Mucosa of rectum (tissue), 2 donors: Measurements from ENCODE around the gene PNMA8A.

Experiments used
- H3K27ac ChIP-seq, 2 donors: one replicate each; pipeline ENCODE4 v1.7.0; 2013; ENCODE audit warnings: inconsistent platforms in 2 of 2, low read depth in 2 of 2, low read length in 2 of 2
- H3K27me3 ChIP-seq, 2 donors: one replicate each; pipeline ENCODE4 v1.7.0; 2013; ENCODE audit warnings: low read length in 2 of 2; ENCODE audit not compliant: control insufficient read depth in 2 of 2, insufficient read depth in 2 of 2
- H3K36me3 ChIP-seq, 2 donors: one replicate each; pipeline ENCODE4 v1.7.0; 2013; ENCODE audit warnings: low read length in 2 of 2; ENCODE audit not compliant: control insufficient read depth in 2 of 2, insufficient read depth in 2 of 2
- H3K4me1 ChIP-seq, 2 donors: one replicate each; pipeline ENCODE4 v1.7.0; 2013; ENCODE audit warnings: low read length in 2 of 2, mild to moderate bottlenecking in 1 of 2; ENCODE audit not compliant: control insufficient read depth in 2 of 2, insufficient read depth in 2 of 2
- H3K4me3 ChIP-seq, 2 donors: one replicate each; pipeline ENCODE4 v1.7.0; 2013; ENCODE audit warnings: low read length in 2 of 2
- H3K9ac ChIP-seq, 2 donors: one replicate each; pipeline ENCODE4 v1.7.0; 2013; ENCODE audit warnings: low read length in 2 of 2, low read depth in 1 of 2, mild to moderate bottlenecking in 1 of 2
- H3K9me3 ChIP-seq, 2 donors: one replicate each; pipeline ENCODE4 v1.7.0; 2013; ENCODE audit warnings: low read length in 2 of 2; ENCODE audit not compliant: control insufficient read depth in 2 of 2
- donor health status: healthy.
- donor health status: Normal muscosa, but diverticular disease.

The PNMA8A gene

DNA sequence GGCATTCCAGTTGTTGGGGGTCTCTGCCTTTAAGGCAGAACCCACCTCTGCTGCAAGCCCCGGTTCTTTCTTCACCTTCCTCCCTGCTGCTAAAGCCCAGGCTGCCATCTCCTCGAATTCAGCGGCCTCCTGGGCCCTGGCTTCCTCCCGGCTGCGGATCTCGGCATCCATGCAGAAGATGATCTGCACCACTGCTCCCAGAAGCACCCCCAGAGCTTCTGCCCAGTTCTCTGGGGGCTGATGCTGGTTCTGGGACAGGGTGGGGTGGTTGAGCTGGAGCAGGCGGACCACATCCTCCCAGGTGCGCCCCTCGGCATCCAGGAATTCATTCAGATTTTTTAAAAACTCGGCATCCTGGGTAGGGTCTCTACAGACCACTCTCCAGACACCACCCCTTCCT, 987 bp downstream of the PNMA8A start:
- Histone ChIP-seq H3K4me1 (peaks cover 0 to 5% of the 10 kb centered on the region in 2 donors), H3K4me3 (no peak overlapping the region), H3K27me3 (peaks cover 7 to 15% of the 10 kb centered on the region in 2 donors), H3K36me3 (no peaks in the 10 kb centered on the region), H3K27ac (no peak overlapping the region), H3K9me3 (no peaks in the 10 kb centered on the region), H3K9ac (no peak overlapping the region)

DNA sequence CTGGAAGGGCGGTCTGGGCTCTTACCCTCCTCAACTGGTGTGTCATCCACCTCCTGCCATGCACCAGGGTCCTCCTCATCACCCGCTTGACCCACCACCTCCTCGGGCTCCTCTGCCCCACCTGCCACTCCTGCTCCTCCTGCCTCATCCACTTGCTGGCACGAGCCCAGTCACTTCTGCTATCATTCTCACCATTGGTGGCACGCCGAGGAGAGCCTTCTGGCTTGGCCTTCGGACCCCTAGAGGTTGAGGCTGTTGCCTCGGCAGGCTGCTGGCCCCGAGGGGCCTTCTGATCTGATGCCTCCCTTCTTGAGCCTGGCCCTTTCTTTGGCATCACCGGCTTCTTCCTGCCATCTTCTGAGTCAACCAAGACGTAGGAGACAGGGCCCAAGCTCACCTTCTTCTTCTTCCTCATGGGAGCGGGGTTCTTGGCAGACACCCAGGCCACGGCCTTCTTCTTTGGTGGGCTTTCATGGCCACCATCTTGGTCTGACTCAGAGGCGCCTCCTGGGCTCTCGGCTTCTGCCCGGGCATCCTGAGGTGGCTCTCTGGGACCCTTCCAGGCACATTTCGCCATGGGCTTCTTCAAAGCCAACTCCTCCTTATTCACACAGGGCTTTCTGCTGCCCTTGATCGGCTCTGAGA, 1.7 kb downstream of the PNMA8A start:
- Histone ChIP-seq H3K9ac (no peak overlapping the region), H3K9me3 (no peaks in the 10 kb centered on the region), H3K4me1 (peaks cover 0 to 5% of the 10 kb centered on the region in 2 donors), H3K27ac (no peak overlapping the region), H3K36me3 (no peaks in the 10 kb centered on the region), H3K4me3 (no peak overlapping the region), H3K27me3 (peaks cover 7 to 15% of the 10 kb centered on the region in 2 donors)

DNA sequence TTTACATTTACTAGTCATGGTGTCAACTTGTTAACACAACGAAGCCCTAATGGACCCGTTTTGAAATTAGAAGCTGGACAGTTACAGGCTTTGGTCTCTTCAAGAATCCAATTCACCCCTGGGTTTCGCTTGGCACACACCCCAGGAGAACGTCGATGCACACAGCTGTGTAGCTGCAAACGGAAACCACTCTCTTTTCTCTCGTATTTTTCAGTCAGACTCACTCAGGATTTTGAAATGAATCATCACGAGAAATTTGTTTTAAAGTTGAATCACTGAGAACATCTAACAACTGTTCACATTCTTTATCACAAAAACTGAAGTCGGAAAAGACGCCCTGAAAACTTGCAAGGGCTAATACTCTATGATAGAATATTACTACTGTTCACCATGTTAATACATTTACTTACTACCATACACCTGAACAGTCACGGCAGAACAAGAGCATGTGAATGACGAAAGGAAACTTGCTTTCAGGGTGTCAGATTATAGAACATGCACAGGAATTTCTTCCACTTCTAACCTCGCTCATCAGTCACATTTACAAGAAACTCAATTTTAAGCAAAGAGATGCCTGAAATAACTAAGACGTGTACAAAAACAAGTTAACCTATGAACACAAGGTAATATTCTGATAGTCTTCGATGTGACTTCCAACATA, 4.7 kb downstream of the PNMA8A start:
- peaks cover 5% of the 10 kb centered on the region in 2 donors for H3K27me3 ChIP-seq
- no peaks in the 10 kb centered on the region for H3K36me3 ChIP-seq
- no peak overlapping the region for H3K9ac ChIP-seq
- peaks cover 0 to 4% of the 10 kb centered on the region in 2 donors for H3K4me1 ChIP-seq
- H3K27ac ChIP-seq: no peak overlapping the region
- H3K9me3 ChIP-seq: no peaks in the 10 kb centered on the region
- no peak overlapping the region for H3K4me3 ChIP-seq

DNA sequence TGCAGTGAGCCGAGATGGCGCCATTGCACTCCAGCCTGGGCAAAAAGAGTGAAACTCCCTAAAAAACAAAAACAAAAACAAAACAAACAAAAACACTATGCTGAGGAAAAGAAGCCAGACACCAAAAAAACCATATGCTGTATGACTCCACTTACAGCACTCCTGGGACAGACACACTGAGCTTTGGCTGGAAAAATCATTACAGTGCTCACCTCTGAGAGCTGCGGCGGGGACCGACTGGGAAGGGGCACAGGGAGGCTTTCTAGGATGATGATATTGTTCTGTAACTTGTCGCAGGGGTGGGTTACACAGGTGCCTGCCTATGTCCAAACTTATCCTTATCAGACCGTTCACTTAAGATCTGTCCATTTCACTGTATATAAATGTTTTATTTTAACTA, 7.8 kb downstream of the PNMA8A start:
- Histone ChIP-seq H3K4me3 (no peak overlapping the region), H3K9me3 (no peaks in the 10 kb centered on the region), H3K9ac (no peak overlapping the region), H3K27me3 (no peaks in the 10 kb centered on the region), H3K27ac (no peak overlapping the region), H3K4me1 (no peaks in the 10 kb centered on the region), H3K36me3 (no peaks in the 10 kb centered on the region)

DNA sequence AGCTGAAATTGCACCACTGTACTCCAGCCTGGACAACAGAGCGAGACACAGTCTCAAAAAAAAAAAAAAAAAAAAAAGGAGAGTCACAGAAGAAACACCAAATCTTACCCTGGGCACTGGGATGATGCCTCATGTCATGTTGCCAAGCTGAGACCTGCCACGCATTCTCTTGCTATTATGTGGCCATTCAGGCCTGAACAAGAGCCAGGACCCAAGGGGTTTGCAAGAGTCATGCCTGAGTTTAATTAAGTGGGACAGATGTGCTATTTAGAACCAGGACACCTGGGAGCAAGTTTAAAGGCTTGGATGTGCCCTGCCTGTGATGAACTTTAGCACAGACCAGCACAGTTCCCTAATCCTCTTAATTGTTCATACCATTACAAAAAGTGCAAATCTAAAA, 9.8 kb downstream of the PNMA8A start:
- no peaks in the 10 kb centered on the region for H3K27me3 ChIP-seq
- no peak overlapping the region for H3K27ac ChIP-seq
- H3K4me1 ChIP-seq: no peaks in the 10 kb centered on the region
- no peaks in the 10 kb centered on the region for H3K36me3 ChIP-seq
- no peaks in the 10 kb centered on the region for H3K9me3 ChIP-seq
- H3K4me3 ChIP-seq: no peak overlapping the region
- no peak overlapping the region for H3K9ac ChIP-seq

DNA sequence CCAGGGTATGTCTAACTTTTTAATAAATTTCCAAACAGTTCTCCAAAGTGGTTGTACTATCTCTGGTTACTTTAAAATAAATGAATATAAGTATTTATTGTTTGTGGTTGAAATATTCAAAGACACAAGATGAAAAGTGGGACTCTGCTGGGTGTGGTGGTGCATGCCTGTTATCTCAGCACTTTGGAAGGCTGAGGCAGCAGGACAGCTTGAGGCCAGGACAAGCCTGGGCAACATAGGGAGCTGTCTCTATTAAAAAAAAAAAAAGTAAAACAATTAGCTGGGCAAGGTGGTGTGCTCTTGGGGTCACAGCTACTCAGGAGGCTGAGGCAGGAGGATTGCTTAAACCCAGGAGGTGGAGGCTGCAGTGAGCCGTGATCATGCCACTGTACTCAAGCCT, 10.4 kb downstream of the PNMA8A start:
- H3K27me3 ChIP-seq: no peaks in the 10 kb centered on the region
- H3K36me3 ChIP-seq: no peaks in the 10 kb centered on the region
- H3K9ac ChIP-seq: no peak overlapping the region
- H3K9me3 ChIP-seq: no peaks in the 10 kb centered on the region
- H3K4me3 ChIP-seq: no peak overlapping the region
- H3K4me1 ChIP-seq: no peaks in the 10 kb centered on the region
- no peak overlapping the region for H3K27ac ChIP-seq

DNA sequence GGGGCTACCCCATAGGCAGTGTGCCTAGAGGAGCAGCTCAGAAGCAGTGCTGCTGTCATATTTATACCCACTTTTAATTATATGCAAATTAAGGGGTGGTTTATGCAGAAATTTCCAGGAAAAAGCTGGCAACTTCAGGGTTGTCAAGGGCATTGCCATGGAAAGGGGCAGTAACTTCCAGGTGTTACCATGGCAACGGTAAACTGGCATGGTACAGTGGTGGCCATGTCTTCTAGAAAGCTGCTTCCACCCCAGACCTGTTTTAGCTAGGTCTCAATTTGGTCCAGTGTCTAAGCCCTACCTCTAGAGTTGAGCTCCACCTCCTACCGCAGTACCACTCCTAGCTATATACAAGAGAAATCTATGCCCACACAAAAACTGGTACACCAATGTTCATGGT, 11.3 kb downstream of the PNMA8A start:
- no peak overlapping the region for H3K4me3 ChIP-seq
- no peaks in the 10 kb centered on the region for H3K4me1 ChIP-seq
- no peak overlapping the region for H3K27ac ChIP-seq
- no peaks in the 10 kb centered on the region for H3K9me3 ChIP-seq
- H3K9ac ChIP-seq: no peak overlapping the region
- no peaks in the 10 kb centered on the region for H3K27me3 ChIP-seq
- no peaks in the 10 kb centered on the region for H3K36me3 ChIP-seq

DNA sequence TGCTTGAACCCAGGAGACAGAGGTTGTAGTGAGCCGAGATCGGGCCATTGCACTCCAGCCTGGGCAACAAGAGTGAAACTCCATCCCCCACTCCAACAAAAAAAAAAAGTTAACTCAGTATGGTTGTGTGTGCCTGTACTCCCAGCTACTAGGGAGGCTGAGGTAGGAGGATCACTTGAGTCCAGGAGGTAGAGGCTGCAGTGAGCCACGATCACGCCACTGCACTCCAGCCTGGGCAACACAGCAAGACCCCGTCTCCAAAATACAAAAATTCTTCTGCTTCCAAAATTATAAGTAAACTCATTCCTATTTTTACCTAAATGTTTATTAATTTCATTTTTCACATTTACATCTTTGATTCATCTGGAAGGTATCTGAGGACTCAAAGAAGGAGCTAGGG, 14.4 kb downstream of the PNMA8A start:
- peaks cover 0 to 3% of the 10 kb centered on the region in 2 donors for H3K27me3 ChIP-seq
- no peak overlapping the region for H3K4me3 ChIP-seq
- no peaks in the 10 kb centered on the region for H3K36me3 ChIP-seq
- H3K9me3 ChIP-seq: no peaks in the 10 kb centered on the region
- H3K4me1 ChIP-seq: no peaks in the 10 kb centered on the region
- H3K27ac ChIP-seq: no peak overlapping the region
- no peak overlapping the region for H3K9ac ChIP-seq

DNA sequence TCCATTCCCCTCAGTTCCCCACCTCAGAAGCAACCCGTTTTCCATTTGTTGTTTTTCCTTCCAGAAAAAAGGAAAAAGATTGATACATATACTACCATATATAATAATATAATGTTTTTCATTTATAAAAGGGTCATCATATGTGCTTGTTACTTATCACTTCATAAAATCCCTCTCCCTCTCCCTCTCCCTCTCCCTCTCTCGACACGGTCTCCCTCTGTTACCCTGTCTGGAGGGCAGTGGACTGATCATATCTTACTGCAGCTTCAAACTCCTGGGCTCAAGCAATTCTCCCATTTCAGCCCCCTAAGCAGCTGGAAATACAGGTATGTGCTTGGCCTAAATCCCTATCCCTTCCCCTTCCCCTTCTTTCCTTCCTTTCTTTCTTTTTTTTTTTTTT, 17.1 kb downstream of the PNMA8A start:
- no peak overlapping the region for H3K9ac ChIP-seq
- H3K27me3 ChIP-seq: peaks cover 0 to 9% of the 10 kb centered on the region in 2 donors
- no peak overlapping the region for H3K27ac ChIP-seq

DNA sequence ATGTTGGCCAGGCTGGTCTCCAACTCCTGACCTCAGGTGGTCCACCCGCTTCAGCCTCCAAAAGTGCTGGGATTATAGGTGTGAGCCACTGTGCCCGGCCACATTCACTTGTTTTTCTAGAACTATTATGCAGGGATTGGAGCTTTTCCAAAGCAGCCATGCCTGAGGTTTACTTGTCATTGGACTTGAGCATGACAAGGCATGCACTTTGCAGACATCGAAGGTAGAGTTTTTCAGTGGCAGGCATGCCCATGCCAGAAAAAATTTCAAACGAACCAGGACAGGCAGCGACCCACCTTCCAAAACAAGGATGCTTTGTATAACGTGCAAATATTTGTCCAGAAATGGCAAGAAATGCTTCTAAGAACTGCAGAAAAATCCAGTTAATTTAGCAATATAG, 17.7 kb downstream of the PNMA8A start:
- Histone ChIP-seq H3K9ac (no peak overlapping the region), H3K9me3 (no peaks in the 10 kb centered on the region), H3K27me3 (peaks cover 0 to 9% of the 10 kb centered on the region in 2 donors), H3K4me1 (no peaks in the 10 kb centered on the region), H3K4me3 (no peak overlapping the region), H3K27ac (no peak overlapping the region), H3K36me3 (no peaks in the 10 kb centered on the region)

More for the DNA sequence above, 17.1 kb downstream of the PNMA8A start:
- H3K36me3 ChIP-seq: no peaks in the 10 kb centered on the region
- H3K4me3 ChIP-seq: no peak overlapping the region
- H3K4me1 ChIP-seq: no peaks in the 10 kb centered on the region
- H3K9me3 ChIP-seq: no peaks in the 10 kb centered on the region
